Measurements from ENCODE around the gene PRR23B. TPM values are rescaled to one million over a fixed set of nuclear protein-coding genes. Genes with fewer than 3 reads are reported as not detected.

Gene PRR23B
- polyA plus RNA-seq, 1 of the 3 experiments (the other 2 are of a cell fraction), result not detected

- H3K36me3 ChIP-seq (replicated peaks in 1 of 2; ENCODE audit: control insufficient read depth in 1 of 2, insufficient read depth in 2 of 2, low read length in 1 of 2), result no peaks in the 10 kb centered on the region
- H3K4me2 ChIP-seq, result no peak overlapping the region
- ChIA-PET POLR2A (no interaction called here), CTCF (interaction anchor here (0.6 kb wide), 1 partner anchor 131 kb away, joined by 3 read pairs; no protein-coding TSS in a partner anchor)
- H3K9me2 ChIP-seq, result no peaks in the 10 kb centered on the region
- WGBS (ENCODE audit: low lambda C conversion rate), result 3% methylated on average over 3 of the region's 3 CpGs
- H3K9me3 ChIP-seq, result no peaks in the 10 kb centered on the region
- no peaks in the 10 kb centered on the region for H3K79me2 ChIP-seq (ENCODE audit: insufficient read depth)
- no peaks in the 10 kb centered on the region for H3F3A ChIP-seq (replicated peaks; ENCODE audit: insufficient read depth)
- DNase-seq, result no peak
- no peak overlapping the region for H2AFZ ChIP-seq (ENCODE audit: low read depth)
- H3K27ac ChIP-seq (ENCODE audit: low read depth in 2 of 2, low read length in 1 of 2), result no peak overlapping the region
- H4K20me1 ChIP-seq (ENCODE audit: insufficient read depth), result no peaks in the 10 kb centered on the region
- H3K27me3 ChIP-seq (ENCODE audit: insufficient read depth), result no peaks in the 10 kb centered on the region
- no peak for TF ChIP-seq GATA2 (CRISPR knock-in tag; IDR thresholded peaks at IDR 0.05)
- no peak for TF ChIP-seq SMC3 (IDR thresholded peaks at IDR 0.05; ENCODE audit: low read depth, low read length)
- no peak for TF ChIP-seq ELF1 (IDR thresholded peaks at IDR 0.05)
- TF ChIP-seq IRF3 (IDR thresholded peaks at IDR 0.05; ENCODE audit: low read depth, low read length), result no peak
- no peak for TF ChIP-seq RXRA (IDR thresholded peaks at IDR 0.05; ENCODE audit: borderline replicate concordance, low read depth)
- TF ChIP-seq PBX3 (IDR thresholded peaks at IDR 0.05), result no peak
- no peak for TF ChIP-seq TAF1 (IDR thresholded peaks at IDR 0.05; ENCODE audit: borderline replicate concordance, low read depth, low read length)
- no peak for TF ChIP-seq REST (IDR thresholded peaks at IDR 0.05; ENCODE audit: low read depth, low read length)
- no peak for TF ChIP-seq FOXM1 (IDR thresholded peaks at IDR 0.05; ENCODE audit: low read depth)
- no peak overlapping the region for H3K4me3 ChIP-seq (ENCODE audit: low read depth in 2 of 2, low read length in 1 of 2)
- no peaks in the 10 kb centered on the region for H3K4me1 ChIP-seq (ENCODE audit: control insufficient read depth in 1 of 2, insufficient read depth in 2 of 2, low read depth in 1 of 2, low read length in 1 of 2)
- H3K9ac ChIP-seq, result no peak overlapping the region
Observed at GRCh38 chr3:139016430-139017048, 4.2 kb downstream of the PRR23B start.

- Histone ChIP-seq H3K9me3 (no peaks in the 10 kb centered on the region), H3K4me2 (no peak within 1 kb of the TSS), H4K20me1 (ENCODE audit: insufficient read depth) (no peaks in the 10 kb centered on the region), H2AFZ (ENCODE audit: low read depth) (no peak within 1 kb of the TSS), H3K27me3 (ENCODE audit: insufficient read depth) (no peaks in the 10 kb centered on the region), H3K4me3 (ENCODE audit: low read depth in 2 of 2, low read length in 1 of 2) (no peak within 1 kb of the TSS), H3K36me3 (replicated peaks in 1 of 2; ENCODE audit: control insufficient read depth in 1 of 2, insufficient read depth in 2 of 2, low read length in 1 of 2) (no peaks in the 10 kb centered on the region), H3K4me1 (ENCODE audit: control insufficient read depth in 1 of 2, insufficient read depth in 2 of 2, low read depth in 1 of 2, low read length in 1 of 2) (no peaks in the 10 kb centered on the region), H3K9me2 (no peaks in the 10 kb centered on the region), H3K9ac (no peak within 1 kb of the TSS), H3F3A (replicated peaks; ENCODE audit: insufficient read depth) (no peaks in the 10 kb centered on the region), H3K79me2 (ENCODE audit: insufficient read depth) (no peaks in the 10 kb centered on the region), H3K27ac (ENCODE audit: low read depth in 2 of 2, low read length in 1 of 2) (no peak within 1 kb of the TSS)
- TF ChIP-seq USF1 (IDR thresholded peaks at IDR 0.05; ENCODE audit: borderline replicate concordance, low read depth), result no peak
- TF ChIP-seq ELF1 (IDR thresholded peaks at IDR 0.05), result no peak
- TF ChIP-seq SIN3A (IDR thresholded peaks at IDR 0.05; ENCODE audit: borderline replicate concordance, low read depth, low read length), result no peak
- TF ChIP-seq CHD2 (IDR thresholded peaks at IDR 0.05; ENCODE audit: low read length, partially characterized antibody), result no peak
- no peak for TF ChIP-seq RCOR1 (IDR thresholded peaks at IDR 0.05; ENCODE audit: low read length)
- no peak for TF ChIP-seq FOXJ3 (CRISPR knock-in tag; IDR thresholded peaks at IDR 0.05)
- no peak for TF ChIP-seq USF2 (IDR thresholded peaks at IDR 0.05; ENCODE audit: borderline replicate concordance, low read depth, low read length)
- TF ChIP-seq YY1 (IDR thresholded peaks at IDR 0.05; ENCODE audit: low read depth), result no peak
- TF ChIP-seq MAX (IDR thresholded peaks at IDR 0.05; ENCODE audit: low read depth), result no peak
- no peak for TF ChIP-seq TCF12 (IDR thresholded peaks at IDR 0.05)
- 80% methylated on average over 28 of the region's 60 CpGs for WGBS (ENCODE audit: low lambda C conversion rate)
- DNase-seq, result no peak
- POLR2A ChIA-PET, result no interaction called here
- CTCF ChIA-PET, result no interaction called here
Observed at GRCh38 chr3:139006051-139006716, 14.5 kb downstream of the PRR23B start, which contains the start of gene PRR23A. Gene PRR23A (minus strand): TSS chr3:139006268. CDS start chr3:139006268, 0 bp downstream.
